COLO829 (cell line): ENCODE results near the gene ZNF274.
"Not testable (repeated sequence)": the region's sequence is repeated elsewhere in the genome, so short reads cannot be mapped to it uniquely, and the experiment has no call there.

ENCODE experiments used
- DNase-seq: peaks from one replicate; pipeline ENCODE4 v3.0.0; 2012; ENCODE audit warnings: low spot score

ZNF274 gene

DNA sequence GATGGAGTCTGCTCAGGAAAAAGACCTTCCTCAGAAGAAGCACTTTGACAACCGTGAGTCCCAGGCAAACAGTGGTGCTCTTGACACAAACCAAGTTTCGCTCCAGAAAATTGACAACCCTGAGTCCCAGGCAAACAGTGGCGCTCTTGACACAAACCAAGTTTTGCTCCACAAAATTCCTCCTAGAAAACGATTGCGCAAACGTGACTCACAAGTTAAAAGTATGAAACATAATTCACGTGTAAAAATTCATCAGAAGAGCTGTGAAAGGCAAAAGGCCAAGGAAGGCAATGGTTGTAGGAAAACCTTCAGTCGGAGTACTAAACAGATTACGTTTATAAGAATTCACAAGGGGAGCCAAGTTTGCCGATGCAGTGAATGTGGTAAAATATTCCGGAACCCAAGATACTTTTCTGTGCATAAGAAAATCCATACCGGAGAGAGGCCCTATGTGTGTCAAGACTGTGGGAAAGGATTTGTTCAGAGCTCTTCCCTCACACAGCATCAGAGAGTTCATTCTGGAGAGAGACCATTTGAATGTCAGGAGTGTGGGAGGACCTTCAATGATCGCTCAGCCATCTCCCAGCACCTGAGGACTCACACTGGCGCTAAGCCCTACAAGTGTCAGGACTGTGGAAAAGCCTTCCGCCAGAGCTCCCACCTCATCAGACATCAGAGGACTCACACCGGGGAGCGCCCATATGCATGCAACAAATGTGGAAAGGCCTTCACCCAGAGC lies 29.6 kb downstream of the ZNF274 start:
- DNase-seq, result no peak

DNA sequence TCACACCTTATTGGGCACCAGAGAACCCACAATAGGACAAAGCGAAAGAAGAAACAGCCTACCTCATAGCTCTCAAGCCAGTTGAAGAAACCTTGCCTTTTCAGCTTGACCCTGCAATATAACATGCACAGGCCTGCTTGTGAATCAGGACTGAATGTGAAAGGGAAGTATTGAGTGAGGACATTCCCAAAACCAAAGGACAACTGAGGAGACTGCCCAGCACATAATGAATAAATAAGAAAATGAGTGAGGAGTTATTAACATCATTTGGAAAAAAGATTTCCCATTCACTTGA lies 30.2 kb downstream of the ZNF274 start:
- DNase-seq, result no peak

DNA sequence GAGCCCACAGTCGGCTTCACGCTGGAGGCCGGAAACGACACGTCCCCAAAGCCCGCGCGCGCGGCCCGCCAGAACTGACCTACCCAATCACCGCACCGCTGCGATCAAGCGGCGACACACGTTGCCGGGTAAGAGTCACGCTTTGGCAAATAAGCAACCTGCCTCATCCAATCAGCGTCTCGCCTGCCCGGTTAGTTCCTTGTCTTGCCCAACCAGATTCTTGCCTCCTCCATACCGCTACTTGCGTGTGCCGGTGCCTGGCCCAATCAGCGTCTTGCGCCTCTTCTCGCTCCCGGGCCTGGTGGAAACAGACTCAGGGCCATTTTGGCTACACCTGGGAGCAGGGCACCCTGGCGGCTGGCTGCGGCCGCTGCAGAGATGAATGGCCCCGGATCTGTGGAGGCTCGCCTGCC lies 34.2 kb downstream of the ZNF274 start:
- no peak for DNase-seq

GRCh38 chr19:58217607-58218391 lies 34.9 kb downstream of the ZNF274 start:
- DNase-seq, result no peak

- DNase-seq, result no peak
Measured at GRCh38 chr19:58218899-58219298, 36.0 kb downstream of the ZNF274 start.

- DNase-seq, result no peak
Measured at GRCh38 chr19:58227964-58228584, 45.2 kb downstream of the ZNF274 start.

DNA sequence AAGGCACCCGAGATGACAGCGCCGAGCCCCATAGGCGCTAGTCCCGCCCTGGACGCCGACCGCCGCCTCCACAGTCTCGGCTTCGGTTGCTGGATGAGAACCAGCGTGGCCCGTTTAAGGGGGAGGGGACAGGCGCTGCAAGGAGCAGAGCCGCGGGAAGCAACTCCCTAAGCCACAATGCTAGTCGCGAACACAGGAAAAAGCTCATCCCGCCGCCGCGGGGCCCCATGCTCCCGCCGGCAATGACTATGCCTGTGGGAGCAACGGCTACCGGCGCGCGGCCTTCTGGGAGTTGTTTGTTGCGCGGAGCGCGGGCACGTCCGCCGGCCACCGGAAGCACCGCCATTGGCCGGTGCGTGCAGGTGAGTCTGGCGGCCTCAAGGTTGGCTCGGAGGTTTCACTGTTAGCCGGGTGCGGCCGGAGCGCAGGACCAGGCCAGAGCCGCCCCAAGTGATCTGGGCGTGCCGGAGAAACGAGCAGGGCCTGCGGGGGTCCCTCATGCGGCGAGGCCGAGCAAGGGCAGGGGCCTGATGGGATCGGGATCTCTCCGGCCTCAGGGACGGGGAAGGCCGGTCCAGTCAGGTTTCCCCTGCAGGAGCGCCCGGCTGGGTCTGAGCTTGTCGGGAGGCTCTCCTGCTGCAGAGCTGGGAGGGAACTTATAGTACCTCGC lies 45.9 kb downstream of the ZNF274 start, which contains the start of gene ZNF544:
Gene ZNF544 (plus strand): TSS at position 330 of the 670 bp plus-strand sequence. CDS start 15,110 bp downstream, outside the sequence.
- peak; percentile 10 for DNase-seq

DNA sequence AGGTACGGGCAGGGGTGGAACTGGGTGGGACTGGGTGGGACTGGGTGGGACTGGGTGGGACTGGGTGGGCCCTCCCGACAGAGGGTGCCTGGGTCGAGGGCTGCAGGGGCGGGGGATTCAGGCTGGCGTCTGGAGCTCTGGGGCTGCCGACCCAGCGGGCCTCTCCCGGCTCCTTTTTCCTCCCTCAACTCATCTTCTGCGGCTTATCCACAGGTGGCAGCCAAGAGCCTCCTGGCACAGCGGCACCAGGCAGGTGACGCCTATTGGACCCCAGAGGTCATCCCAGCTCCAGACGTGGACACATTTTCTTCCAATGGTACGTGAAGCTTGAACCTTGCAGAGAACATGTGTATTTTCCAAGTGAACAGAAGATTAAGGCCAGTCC lies 46.4 kb downstream of the ZNF274 start:
- DNase-seq, result no peak

- DNase-seq, result no peak
Measured at GRCh38 chr19:58237324-58237723, 54.5 kb downstream of the ZNF274 start.

GRCh38 chr19:58243351-58243750 lies 60.5 kb downstream of the ZNF274 start:
- DNase-seq, result no peak

GRCh38 chr19:58248886-58249285 lies 66.0 kb downstream of the ZNF274 start:
- no peak for DNase-seq

DNA sequence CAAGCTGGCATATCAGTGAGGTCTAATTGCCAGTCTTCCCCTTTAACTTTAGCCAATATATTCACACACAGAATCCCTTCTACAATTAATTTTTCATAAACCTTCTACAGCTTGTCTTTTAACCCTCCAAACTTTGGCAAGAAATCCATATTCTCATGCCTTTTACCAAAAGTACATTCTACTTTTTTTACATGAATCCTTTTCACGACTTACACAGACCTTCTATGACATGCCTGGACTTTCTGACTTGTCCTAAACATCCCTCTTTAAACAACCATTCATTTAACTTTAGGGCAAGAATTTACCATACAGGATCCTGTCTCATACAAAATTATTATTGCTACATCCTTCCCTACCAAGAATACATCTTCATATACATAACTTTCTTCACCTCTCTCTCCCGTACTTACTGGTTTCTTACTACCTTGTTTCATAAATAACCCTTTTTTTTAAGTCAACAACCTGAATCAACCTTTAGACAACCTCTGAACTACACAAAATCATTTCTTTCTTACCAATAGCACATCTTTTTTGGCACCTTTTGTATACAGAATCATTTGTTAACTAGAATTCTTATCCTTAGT lies 69.3 kb downstream of the ZNF274 start:
- no peak for DNase-seq

- not testable (repeated sequence) for DNase-seq
Measured at GRCh38 chr19:58258259-58258658, 75.4 kb downstream of the ZNF274 start.

DNA sequence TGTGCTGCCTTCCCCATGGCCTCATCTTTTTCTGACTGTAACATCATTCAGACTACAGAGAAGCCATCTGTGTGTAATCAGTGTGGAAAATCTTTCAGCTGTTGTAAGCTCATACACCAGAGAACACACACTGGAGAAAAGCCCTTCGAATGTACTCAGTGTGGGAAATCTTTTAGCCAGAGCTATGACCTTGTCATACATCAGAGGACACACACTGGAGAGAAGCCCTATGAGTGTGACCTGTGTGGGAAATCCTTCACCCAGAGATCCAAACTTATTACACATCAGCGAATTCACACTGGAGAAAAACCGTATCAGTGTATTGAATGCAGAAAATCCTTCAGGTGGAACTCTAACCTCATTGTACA lies 78.7 kb downstream of the ZNF274 start:
- no peak for DNase-seq

GRCh38 chr19:58261968-58262921 lies 79.4 kb downstream of the ZNF274 start:
- DNase-seq, result no peak

GRCh38 chr19:58262922-58263296 lies 80.0 kb downstream of the ZNF274 start:
- no peak for DNase-seq
